Activated CD4-positive, alpha-beta T cell treated with anti-CD3 and anti-CD28 coated beads, Interleukin-2, Interleukin-4, amounts not matched to agents 100 ng/mL and 50 ng/mL, durations not matched to agents 16 hours and 8 hours (primary cell): Measurements from ENCODE around the gene C2CD2L.
"Not testable (repeated sequence)": the region's sequence is repeated elsewhere in the genome, so short reads cannot be mapped to it uniquely, and the experiment has no call there.

Source experiments
- DNase-seq: peaks from one replicate; pipeline ENCODE4 v3.0.0-alpha.2; 2020; ENCODE audit warnings: low spot score

Gene C2CD2L

GRCh38 chr11:119116235-119116594 is 9.1 kb downstream of the C2CD2L start:
- DNase-seq, result no peak

- DNase-seq, result no peak
Measured at GRCh38 chr11:119116601-119117000, 9.5 kb downstream of the C2CD2L start.

GRCh38 chr11:119117004-119117706 is 10.0 kb downstream of the C2CD2L start:
- DNase-seq, result no peak

DNA sequence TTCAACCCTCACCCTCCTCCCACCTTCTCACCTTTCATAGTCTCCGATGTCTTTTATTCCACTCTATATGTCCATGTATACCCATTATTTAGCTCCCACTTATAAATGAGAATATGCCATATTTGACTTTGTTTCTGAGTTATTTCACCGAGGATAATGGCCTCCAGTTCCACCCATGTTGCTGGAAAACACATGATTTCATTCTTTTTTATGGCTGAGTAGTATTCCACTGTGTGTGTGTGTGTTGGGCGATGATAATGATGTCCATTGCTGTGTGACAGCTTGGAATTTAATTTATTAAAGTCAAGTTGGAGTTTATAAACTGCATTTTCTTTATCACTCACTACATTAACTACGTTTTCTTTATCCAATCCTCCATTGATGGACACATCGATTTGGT is 11.1 kb downstream of the C2CD2L start:
- DNase-seq, result no peak

DNA sequence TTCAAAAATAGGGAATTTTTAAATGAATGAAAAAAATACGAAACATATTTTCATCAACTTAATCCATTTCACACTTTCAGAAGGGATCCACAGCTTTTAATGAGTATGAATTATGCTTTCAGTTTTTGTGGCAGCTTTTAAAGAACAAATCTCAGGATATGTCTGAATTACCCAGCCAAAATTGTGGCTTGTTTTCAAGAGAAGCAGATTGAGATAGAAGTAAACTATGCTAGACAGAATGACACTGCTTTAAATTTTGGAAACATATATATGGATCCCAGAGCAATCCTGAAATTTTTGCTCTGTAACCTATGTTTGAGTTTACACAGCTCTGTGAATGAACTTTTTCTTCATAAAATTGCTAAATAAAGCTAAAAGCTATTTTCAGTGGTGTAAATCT is 11.8 kb downstream of the C2CD2L start:
- DNase-seq, result no peak

- DNase-seq, result no peak
Measured at GRCh38 chr11:119120639-119121007, 13.5 kb downstream of the C2CD2L start.

GRCh38 chr11:119121008-119121810 is 14.1 kb downstream of the C2CD2L start, which contains the start of gene HINFP:
Gene HINFP (plus strand): TSS chr11:119121580. CDS start chr11:119126945, 5,365 bp downstream.
- peak; percentile 100 for DNase-seq

DNA sequence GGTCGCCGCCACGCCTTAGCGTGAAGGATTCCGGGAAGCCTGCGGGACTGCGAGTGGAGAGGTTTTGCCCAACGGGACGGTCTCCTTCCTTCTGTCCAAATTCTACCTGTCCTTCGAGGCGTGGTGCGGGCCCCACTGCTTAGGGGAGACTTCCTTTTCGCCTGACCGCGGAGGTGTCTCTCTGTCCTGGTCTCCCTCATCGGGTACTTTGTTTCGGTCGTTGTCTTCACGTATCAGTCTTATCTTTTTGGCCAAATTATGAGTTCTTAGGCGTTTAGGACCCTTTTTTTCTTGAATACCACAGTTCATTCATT is 14.6 kb downstream of the C2CD2L start:
- DNase-seq, result no peak

- DNase-seq, result no peak
Measured at GRCh38 chr11:119125821-119126220, 18.7 kb downstream of the C2CD2L start.

DNA sequence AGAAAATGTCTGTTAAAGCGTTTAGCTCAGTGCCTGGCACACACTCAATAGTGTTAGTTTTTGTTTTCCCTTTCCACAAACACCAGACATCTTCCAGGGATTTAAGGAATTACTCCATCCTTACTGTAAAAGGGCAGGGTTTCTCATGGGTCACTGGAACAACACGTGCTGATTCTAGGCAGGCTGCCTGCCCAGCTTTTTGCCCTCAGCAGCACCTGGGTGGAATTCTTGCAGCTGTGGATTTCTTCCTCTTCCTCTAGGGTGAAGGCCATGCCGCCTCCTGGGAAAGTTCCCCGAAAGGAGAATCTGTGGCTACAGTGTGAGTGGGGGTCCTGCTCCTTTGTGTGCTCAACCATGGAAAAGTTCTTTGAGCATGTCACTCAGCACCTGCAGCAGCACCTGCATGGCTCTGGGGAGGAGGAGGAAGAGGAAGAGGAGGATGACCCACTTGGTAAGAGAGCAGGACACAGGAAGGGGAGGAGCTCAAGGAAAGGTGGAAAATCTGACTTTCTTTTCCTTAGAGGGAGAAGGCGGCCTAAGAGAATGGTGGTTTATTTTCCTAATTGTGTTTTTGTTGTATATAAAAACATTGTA is 19.6 kb downstream of the C2CD2L start:
- DNase-seq, result no peak

GRCh38 chr11:119130662-119131061 is 23.5 kb downstream of the C2CD2L start:
- no peak for DNase-seq

- no peak for DNase-seq
Measured at GRCh38 chr11:119134389-119134978, 27.3 kb downstream of the C2CD2L start.

DNA sequence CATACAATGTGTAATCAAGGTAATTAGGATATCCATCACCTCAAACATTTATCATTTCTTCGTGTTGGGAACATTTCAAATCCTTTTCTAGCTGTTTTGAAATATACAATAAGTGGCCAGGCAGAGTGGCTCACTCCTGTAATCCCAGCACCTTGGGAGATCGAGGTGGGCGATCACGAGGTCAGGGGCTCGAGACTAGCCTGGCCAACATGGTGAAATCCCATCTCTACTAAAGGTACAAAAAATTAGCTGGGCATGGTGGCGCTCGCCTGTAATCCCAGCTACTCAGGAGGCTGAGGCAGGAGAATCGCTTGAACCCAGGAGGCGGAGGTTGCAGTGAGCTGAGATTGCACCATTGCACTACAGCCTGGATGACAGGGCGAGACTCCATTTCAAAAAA is 32.1 kb downstream of the C2CD2L start:
- not testable (repeated sequence) for DNase-seq

DNA sequence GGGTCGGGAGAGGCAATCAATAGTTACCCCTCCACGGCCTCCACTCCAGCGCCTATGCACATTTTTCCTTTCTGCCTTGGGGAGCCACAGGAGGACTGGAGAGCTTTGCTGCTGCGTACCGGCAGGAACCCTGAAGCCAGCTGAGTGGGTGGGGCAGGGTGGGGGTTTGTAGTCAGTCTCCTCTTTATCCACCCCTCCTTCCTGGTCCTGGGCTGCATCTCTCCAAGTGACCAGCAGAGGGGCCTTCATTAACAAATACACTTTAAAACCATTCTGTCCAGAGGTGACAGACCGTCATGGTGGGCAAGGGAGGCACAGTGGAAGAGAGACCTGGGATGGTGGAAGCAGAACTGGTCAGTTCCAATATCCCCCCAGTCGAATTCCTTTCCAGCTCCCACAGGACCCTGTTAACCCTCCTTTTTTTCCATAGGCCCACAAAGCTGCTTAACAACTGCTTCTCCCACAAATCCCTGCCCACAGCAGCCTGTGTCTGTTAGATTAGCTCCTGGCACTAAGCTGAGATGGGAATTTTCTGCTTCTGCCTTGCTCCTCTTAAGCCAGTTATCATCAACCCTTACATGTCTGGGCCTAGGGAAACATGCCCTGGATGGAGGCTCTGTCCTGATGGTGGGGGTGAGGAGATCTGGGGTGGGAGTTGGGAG is 37.8 kb downstream of the C2CD2L start:
- peak; percentile 30 for DNase-seq

DNA sequence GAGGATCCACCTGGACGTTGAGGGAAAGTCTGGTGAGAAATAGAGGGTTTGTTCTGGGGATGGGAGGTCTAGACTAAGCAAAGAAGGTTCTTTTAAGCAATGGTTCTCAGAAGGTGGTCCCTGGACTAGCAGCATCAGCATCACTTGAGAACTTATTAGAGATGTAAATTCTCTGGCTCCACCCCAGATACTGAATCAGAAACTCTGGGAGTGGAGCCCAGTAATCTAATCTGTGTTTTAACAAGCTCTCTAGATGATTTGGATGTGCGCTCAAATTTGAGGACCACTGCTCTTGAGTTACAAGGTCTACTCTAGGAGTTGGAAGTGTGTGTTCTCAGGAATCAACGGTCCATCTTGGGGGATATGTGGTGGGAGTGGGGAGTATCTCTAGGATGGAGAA is 38.4 kb downstream of the C2CD2L start:
- no peak for DNase-seq

DNA sequence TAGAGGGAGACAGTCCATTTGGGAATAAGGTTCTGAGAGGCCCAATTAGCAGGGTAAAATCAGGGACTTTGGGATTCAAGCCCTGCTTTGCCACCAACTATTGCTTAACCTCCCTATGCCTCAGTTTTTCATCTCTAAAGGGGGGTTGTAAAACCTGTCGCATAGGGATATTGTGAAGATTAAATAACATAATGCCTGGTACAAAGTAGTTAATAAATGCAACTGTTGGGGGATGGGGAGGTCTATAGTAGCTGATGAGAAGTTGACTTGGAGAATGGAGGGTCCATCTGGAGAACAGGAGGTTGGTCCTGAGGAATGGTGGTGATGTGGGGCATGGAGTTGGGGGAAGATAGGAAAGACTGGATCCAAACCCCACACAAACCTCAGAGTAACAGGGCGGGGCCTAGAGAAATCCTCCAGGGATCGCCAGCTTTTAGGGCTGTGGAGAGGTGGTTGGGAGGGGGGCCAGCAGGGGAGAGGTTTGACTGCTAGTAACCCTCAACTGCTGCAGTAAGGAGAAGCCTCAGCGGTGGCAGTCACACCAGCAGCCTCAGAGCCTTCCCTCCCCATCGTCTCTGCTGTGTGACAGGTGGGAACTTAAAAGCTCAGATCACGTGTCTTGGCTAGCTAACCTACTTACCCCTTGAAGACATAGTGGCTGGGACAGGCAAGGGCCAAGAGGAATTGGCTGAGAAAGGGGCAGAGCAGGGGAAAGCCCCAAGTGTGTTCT is 40.6 kb downstream of the C2CD2L start:
- no peak for DNase-seq

DNA sequence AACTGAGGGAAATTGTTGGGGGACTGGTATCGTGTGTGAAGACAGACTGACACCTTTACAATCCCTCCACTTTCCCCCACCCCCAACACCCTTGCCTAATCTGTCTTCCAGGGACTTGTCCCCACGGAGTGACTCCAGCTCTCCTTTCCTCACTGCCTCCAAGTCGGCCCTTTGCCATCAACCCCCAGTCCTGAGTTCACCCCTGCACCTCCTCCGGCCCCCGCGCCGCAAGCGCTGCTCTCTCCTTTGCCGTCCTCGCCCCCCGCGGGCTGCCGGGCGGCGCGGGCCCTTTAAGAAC is 41.5 kb downstream of the C2CD2L start:
- DNase-seq, result no peak

DNA sequence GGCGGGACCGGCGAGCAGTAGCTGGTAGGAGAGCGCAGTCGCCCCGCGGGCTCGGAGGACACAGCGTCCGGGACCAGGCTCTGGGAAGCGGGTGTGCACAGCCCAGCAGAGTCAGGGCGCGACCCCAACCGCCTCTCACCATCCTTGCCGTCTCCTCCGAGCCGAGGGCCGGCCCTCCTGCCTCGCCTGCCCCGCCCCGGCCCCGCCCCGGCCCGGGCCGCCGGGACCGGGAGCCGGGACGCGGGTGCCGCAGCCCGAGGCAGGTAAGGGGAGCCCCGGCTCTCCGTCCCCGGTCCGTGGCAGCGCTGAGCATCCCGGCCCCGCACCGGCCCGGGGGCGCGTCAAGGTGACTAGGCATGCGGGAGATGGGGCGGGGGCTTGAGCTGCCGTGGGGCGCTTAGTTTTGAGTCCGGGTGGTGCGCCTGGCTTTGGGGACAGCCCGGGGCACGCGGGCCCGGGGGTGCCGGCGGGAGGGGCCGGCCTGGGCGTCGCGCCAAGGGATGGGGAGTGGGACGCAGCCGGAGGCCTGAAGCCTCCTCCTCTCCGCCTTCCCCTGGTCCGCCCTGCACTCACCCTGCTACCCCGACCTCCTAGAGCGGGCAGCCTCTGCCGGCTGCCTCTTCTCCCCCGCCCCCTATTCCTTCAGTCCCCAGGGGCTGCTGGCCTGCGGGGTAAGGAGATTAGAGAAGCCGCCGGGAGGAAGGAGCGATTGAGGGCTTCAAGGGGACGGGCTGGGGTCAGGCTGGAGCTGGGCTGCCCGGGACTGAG is 42.1 kb downstream of the C2CD2L start, which contains the start of gene ABCG4:
ABCG4 (plus strand) TSS at position 35 of the 768 bp plus-strand sequence. CDS start 914 bp downstream, outside the sequence.
- DNase-seq, result no peak

- DNase-seq, result no peak
Measured at GRCh38 chr11:119149786-119150275, 42.7 kb downstream of the C2CD2L start.

GRCh38 chr11:119152043-119152442 is 44.9 kb downstream of the C2CD2L start:
- DNase-seq, result no peak

- no peak for DNase-seq
Measured at GRCh38 chr11:119152604-119153003, 45.5 kb downstream of the C2CD2L start.
